BLaER1 (cell line): Measurements from ENCODE around the gene CHTF8.

Experiments
- H3K27ac ChIP-seq: shearing (Covaris generic); formaldehyde crosslinking; 2 replicates; pipeline ENCODE4 v1.8.1; 2022
- H3K27me3 ChIP-seq: shearing (Covaris generic); formaldehyde crosslinking; 2 replicates; pipeline ENCODE4 v1.8.1; 2022
- H3K36me3 ChIP-seq: shearing (Covaris generic); formaldehyde crosslinking; 2 replicates; pipeline ENCODE4 v1.8.1; 2022
- H3K4me1 ChIP-seq: shearing (Covaris generic); formaldehyde crosslinking; 2 replicates; pipeline ENCODE4 v1.8.1; 2022
- H3K4me2 ChIP-seq: shearing (Covaris generic); formaldehyde crosslinking; 2 replicates; pipeline ENCODE4 v1.8.1; 2022
- H3K4me3 ChIP-seq: shearing (Covaris generic); formaldehyde crosslinking; 2 replicates; pipeline ENCODE4 v1.8.1; 2022
- H3K9ac ChIP-seq: shearing (Covaris generic); formaldehyde crosslinking; 2 replicates; pipeline ENCODE4 v1.8.1; 2022
- H3K9me3 ChIP-seq: shearing (Covaris generic); formaldehyde crosslinking; 2 replicates; pipeline ENCODE4 v1.8.1; 2022
- H4K20me1 ChIP-seq: shearing (Covaris generic); formaldehyde crosslinking; 2 replicates; pipeline ENCODE4 v1.8.1; 2022
- Cebpa-rat ChIP-seq: shearing (Covaris generic); IDR thresholded peaks from 2 replicates; pipeline ENCODE4 v1.8.1; 2022

CHTF8 gene

GRCh38 chr16:69132424-69133252 is at the start of gene CHTF8, which contains the start of gene UTP4:
Gene CHTF8 (minus strand): TSS chr16:69132588. CDS start chr16:69121458, 11,130 bp downstream.
Gene UTP4 (plus strand): TSS chr16:69132649. CDS start chr16:69133460, 811 bp downstream.
- Histone ChIP-seq H3K4me1 (peaks cover 38% of the 10 kb centered on the region), H3K4me3 (peak within 1 kb of the TSS; percentile 95), H4K20me1 (peaks cover 86% of the 10 kb centered on the region)

GRCh38 chr16:69180011-69180338 is 47.6 kb upstream of the CHTF8 start:
- H3K4me1 ChIP-seq: peaks cover 38% of the 10 kb centered on the region
- H3K27me3 ChIP-seq: no peaks in the 10 kb centered on the region
- no peak for TF ChIP-seq Cebpa-rat
- H3K27ac ChIP-seq: no peak overlapping the region
- peaks cover 18% of the 10 kb centered on the region for H4K20me1 ChIP-seq
- H3K9me3 ChIP-seq: no peaks in the 10 kb centered on the region
- H3K9ac ChIP-seq: no peak overlapping the region
- H3K4me3 ChIP-seq: no peak overlapping the region
- peaks cover 12% of the 10 kb centered on the region for H3K36me3 ChIP-seq
- H3K4me2 ChIP-seq: peak overlapping the region; percentile 50

More at GRCh38 chr16:69132424-69133252, at the start of gene CHTF8, which contains the start of gene UTP4:
- peak within 1 kb of the TSS; percentile 96 for H3K27ac ChIP-seq
- H3K4me2 ChIP-seq: peak within 1 kb of the TSS; percentile 93
- peaks cover 58% of the 10 kb centered on the region for H3K36me3 ChIP-seq
- peak within 1 kb of the TSS; percentile 96 for H3K9ac ChIP-seq
- no peak for TF ChIP-seq Cebpa-rat
- H3K27me3 ChIP-seq: no peaks in the 10 kb centered on the region
- no peaks in the 10 kb centered on the region for H3K9me3 ChIP-seq

- Histone ChIP-seq H3K4me3 (no peak overlapping the region), H3K9me3 (no peaks in the 10 kb centered on the region), H3K4me1 (peaks cover 38% of the 10 kb centered on the region), H3K27me3 (no peaks in the 10 kb centered on the region), H3K27ac (no peak overlapping the region), H4K20me1 (peaks cover 18% of the 10 kb centered on the region), H3K36me3 (peaks cover 13% of the 10 kb centered on the region), H3K9ac (no peak overlapping the region), H3K4me2 (peak overlapping the region; percentile 50)
- no peak for TF ChIP-seq Cebpa-rat
These were observed 47.1 kb upstream of the CHTF8 start for GRCh38 chr16:69179328-69180010.

GRCh38 chr16:69176033-69176800 is 43.8 kb upstream of the CHTF8 start:
- Histone ChIP-seq H3K36me3 (peaks cover 23% of the 10 kb centered on the region), H3K27ac (no peak overlapping the region)
- no peak for TF ChIP-seq Cebpa-rat

DNA sequence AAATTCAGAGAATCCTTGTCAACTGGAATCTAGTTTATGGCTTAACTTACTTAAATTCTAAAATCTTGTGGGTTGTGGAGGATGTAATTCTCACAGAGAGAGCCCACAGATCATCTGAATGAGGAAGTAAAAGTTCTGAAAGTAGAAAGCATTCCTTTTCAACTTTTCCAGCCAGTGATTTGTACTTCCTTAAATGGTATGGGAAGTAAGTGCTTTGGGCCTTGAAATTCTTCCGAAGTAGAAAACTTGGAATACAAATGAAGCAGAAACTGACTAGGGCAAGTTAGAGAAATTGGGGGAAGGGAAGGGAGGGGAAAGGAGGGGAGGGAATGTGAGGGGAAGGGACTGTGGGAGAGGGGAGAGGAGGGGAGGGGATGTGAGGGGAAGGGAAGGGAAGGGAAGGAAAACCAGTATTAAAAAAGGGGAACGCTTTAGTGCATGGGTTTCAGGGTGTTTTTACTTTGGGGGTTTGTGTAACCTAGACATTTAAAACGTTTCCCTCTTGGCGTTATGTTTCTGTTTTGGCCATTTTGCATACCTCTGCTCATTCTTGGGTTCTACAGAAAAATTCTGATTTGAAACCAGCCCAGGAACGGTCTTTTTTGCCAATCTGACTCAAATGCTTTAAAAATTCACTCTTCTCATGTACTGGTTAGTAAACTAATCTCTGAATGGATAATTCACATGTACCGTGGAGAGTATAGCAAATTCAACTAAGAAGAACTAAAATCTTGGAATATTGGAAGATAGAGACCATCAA is 39.1 kb upstream of the CHTF8 start:
- no peak overlapping the region for H3K4me3 ChIP-seq

More at GRCh38 chr16:69176033-69176800, 43.8 kb upstream of the CHTF8 start:
- Histone ChIP-seq H3K4me2 (no peak overlapping the region), H3K4me3 (no peak overlapping the region), H3K4me1 (peaks cover 17% of the 10 kb centered on the region), H3K9me3 (no peaks in the 10 kb centered on the region), H3K9ac (no peak overlapping the region), H4K20me1 (peaks cover 6% of the 10 kb centered on the region; the same call in 1 of the 2 replicates), H3K27me3 (no peaks in the 10 kb centered on the region)

DNA sequence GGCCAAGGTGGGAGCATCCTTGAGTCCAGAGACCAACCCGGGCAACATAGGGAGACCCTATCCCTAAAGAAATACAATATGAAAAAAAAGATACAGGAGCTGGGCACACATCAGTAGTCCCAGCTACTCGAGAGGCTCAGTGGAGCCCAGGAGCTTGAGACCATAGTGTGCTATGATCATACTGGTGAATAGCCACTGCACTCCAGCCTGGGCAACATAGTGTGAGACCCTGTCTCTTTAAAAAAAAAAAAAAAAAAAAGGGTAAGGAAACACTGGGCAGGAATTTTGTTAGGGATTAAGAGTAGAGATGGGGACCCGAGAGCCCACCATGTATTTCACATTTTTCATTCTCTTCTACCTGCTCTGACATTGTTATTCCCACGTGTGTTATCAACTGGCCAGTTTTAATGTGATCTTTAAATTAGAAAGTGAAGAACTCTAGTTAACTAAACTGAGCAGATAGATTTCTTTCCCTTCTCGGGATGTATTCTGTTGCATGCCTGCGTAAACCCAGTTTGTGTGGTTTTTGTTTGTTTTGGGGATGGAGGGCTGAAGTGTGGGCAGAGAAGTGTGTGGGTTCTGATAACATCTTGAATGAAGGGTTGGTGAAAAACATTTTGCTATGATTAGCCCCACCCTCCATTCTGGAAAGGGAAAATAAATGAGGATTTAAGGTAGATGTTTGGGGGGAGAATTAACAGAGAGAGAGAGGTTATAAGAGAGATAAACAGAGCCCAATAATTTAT is 37.4 kb upstream of the CHTF8 start:
- Histone ChIP-seq H3K9ac (no peak overlapping the region), H3K4me3 (no peak overlapping the region), H3K27ac (no peak overlapping the region), H3K27me3 (no peaks in the 10 kb centered on the region), H3K4me1 (peaks cover 7% of the 10 kb centered on the region), H3K36me3 (peaks cover 75% of the 10 kb centered on the region), H3K4me2 (no peak overlapping the region), H4K20me1 (peaks cover 12% of the 10 kb centered on the region), H3K9me3 (no peaks in the 10 kb centered on the region)
- TF ChIP-seq Cebpa-rat: no peak

More for the DNA sequence above, 39.1 kb upstream of the CHTF8 start:
- peaks cover 4% of the 10 kb centered on the region for H4K20me1 ChIP-seq
- no peaks in the 10 kb centered on the region for H3K9me3 ChIP-seq
- peaks cover 67% of the 10 kb centered on the region for H3K36me3 ChIP-seq
- no peak overlapping the region for H3K9ac ChIP-seq
- H3K4me1 ChIP-seq: peaks cover 7% of the 10 kb centered on the region
- H3K27me3 ChIP-seq: no peaks in the 10 kb centered on the region
- no peak overlapping the region for H3K27ac ChIP-seq
- no peak overlapping the region for H3K4me2 ChIP-seq
- TF ChIP-seq Cebpa-rat: no peak

DNA sequence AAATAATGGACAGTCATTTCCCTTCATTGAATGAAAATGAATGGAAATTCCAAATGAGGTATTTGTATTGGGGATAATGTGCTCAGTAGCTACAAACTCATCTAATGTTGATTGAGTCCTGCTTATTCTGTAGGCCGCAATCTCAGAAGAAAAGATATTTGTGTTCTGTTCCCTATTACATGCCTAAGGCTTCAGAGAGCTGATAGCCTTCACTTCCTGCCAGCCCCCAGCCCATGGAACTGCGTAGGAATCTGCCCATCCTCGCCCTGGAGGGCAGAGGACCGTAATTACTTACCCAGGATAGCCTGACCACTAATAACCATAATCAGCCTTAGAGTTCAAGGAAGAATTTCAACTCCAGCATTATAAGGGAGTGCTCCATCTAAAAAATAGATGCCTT is 36.7 kb upstream of the CHTF8 start:
- no peak overlapping the region for H3K4me2 ChIP-seq
- H3K36me3 ChIP-seq: peaks cover 76% of the 10 kb centered on the region

More for the DNA sequence above, 36.7 kb upstream of the CHTF8 start:
- Histone ChIP-seq H3K4me3 (no peak overlapping the region), H3K4me1 (peaks cover 7% of the 10 kb centered on the region), H3K27me3 (no peaks in the 10 kb centered on the region), H3K27ac (no peak overlapping the region), H3K9me3 (no peaks in the 10 kb centered on the region), H4K20me1 (peaks cover 12% of the 10 kb centered on the region), H3K9ac (no peak overlapping the region)
- no peak for TF ChIP-seq Cebpa-rat
